ENCODE results near the gene CMPK1. TPM values are rescaled to one million over a fixed set of nuclear protein-coding genes. Genes with fewer than 3 reads are reported as not detected.

The CMPK1 gene
- total RNA-seq, 2 donors from 2014 or later: 62.0 to 70.3 TPM

DNA sequence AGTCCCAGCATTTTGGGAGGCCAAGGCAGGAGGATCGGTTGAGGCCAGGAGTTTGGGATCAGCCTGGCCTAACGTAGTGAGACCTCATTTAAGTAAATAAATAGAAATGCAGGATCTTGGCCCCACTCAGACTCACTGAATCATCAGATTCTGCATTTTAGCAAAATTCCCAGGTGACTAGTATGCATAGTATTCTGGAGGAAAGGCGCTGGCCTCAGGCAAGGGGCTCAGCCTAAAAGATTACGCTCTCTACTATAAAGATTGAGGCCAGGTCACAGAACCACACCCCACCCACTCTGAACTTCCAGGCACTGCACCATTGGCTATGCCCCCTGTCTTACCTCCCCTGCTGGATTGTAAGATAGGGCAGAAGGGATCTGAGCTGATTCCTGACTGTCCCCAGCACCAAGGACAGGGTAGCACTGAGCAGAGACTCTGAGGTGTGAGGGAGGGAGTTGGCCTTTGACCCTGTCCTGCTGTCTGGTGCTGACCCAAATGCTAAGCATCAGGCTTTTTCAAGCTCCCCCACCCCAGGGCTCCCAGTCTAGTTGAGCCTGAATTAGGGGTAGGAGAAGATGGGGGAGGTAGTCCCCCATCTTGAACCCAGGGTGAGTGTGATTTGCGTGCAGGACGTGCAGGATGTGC, 85.2 kb downstream of the CMPK1 start:
- WGBS, 2 donors: 87 to 91% methylated on average over 6 of the region's 6 CpGs
- Histone ChIP-seq H3K36me3 (replicated peaks in 1 of 2; ENCODE audit: insufficient read depth in 1 of 2, low read depth in 2 of 2) (no peaks in the 10 kb centered on the region), H3K4me3 (no peak overlapping the region), H3K27ac (no peak overlapping the region), H3K4me1 (no peaks in the 10 kb centered on the region), H3K9me3 (no peaks in the 10 kb centered on the region), H3K27me3 (peaks cover 0 to 18% of the 10 kb centered on the region in 2 donors)
- intact Hi-C loops (cut with DNase I): no loop called here
- TF ChIP-seq, protein P1, sequence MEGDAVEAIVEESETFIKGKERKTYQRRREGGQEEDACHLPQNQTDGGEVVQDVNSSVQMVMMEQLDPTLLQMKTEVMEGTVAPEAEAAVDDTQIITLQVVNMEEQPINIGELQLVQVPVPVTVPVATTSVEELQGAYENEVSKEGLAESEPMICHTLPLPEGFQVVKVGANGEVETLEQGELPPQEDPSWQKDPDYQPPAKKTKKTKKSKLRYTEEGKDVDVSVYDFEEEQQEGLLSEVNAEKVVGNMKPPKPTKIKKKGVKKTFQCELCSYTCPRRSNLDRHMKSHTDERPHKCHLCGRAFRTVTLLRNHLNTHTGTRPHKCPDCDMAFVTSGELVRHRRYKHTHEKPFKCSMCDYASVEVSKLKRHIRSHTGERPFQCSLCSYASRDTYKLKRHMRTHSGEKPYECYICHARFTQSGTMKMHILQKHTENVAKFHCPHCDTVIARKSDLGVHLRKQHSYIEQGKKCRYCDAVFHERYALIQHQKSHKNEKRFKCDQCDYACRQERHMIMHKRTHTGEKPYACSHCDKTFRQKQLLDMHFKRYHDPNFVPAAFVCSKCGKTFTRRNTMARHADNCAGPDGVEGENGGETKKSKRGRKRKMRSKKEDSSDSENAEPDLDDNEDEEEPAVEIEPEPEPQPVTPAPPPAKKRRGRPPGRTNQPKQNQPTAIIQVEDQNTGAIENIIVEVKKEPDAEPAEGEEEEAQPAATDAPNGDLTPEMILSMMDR (IDR thresholded peaks at IDR 0.05): no peak
- TF ChIP-seq POLR2A (IDR thresholded peaks at IDR 0.05): no peak
- DNase-seq (no peak), ATAC-seq (no peak)

DNA sequence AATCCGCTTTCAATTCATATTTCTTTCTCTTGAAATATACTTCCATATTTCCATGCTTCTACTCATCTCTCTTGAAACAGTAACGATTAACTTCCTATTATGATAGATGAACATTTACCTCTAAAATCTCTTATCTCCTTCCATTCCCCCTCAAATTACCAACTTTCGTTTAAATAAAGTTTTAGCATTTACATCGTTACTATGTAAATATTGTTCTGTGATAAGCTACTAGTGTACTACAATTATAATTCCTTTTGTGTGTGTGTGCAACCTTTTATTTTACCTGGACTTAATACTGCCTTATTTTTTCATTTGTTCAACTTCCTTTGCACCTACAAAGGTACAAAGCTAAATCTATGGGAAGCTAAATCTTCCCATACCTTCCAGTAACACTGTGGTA, 87.0 kb downstream of the CMPK1 start:
- no peak overlapping the region for H3K4me3 ChIP-seq
- H3K36me3 ChIP-seq (replicated peaks in 1 of 2; ENCODE audit: insufficient read depth in 1 of 2, low read depth in 2 of 2): no peaks in the 10 kb centered on the region
- intact Hi-C loops (cut with DNase I): loop anchor here (10.0 kb wide), 1 partner anchor 236 kb away; no protein-coding TSS in a partner anchor
- no peaks in the 10 kb centered on the region for H3K4me1 ChIP-seq
- DNase-seq (no peak), ATAC-seq (no peak)
- 52 to 55% methylated on average over 4 of the region's 4 CpGs for WGBS, 2 donors
- H3K27me3 ChIP-seq: peaks cover 0 to 18% of the 10 kb centered on the region in 2 donors
- no peak for TF ChIP-seq POLR2A (IDR thresholded peaks at IDR 0.05)
- TF ChIP-seq, protein P1 (IDR thresholded peaks at IDR 0.05): no peak
- no peaks in the 10 kb centered on the region for H3K9me3 ChIP-seq
- H3K27ac ChIP-seq: no peak overlapping the region

DNA sequence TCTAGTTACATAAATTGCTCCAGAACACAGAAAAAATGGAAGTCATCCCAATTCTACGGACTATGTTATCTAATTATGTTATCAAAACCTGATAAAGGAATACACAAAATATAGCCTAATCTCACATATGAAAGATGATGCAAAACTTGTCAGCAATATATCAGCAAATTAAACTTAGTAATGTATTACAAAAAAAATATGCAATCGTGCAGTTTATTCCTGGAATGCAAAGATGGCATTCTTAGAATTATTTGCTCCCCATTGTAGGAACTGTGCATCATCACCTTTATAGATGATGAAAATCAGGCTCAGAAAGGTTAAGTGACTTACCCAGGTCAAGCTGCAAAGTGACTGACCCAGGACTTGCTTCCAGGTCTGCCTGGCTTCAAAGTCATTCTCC, 90.3 kb downstream of the CMPK1 start:
- WGBS, 2 donors: 15% methylated on average over 2 of the region's 2 CpGs
- no peak for DNase-seq
- intact Hi-C loops (cut with DNase I): loop anchor here (10.0 kb wide), 1 partner anchor 239 kb away; no protein-coding TSS in a partner anchor
- H3K4me1 ChIP-seq: no peaks in the 10 kb centered on the region
- H3K9me3 ChIP-seq: no peaks in the 10 kb centered on the region
- ATAC-seq: no peak
- TF ChIP-seq POLR2A (IDR thresholded peaks at IDR 0.05): no peak
- TF ChIP-seq, protein P1 (IDR thresholded peaks at IDR 0.05): no peak
- no peak overlapping the region for H3K4me3 ChIP-seq
- H3K27me3 ChIP-seq: no peaks in the 10 kb centered on the region
- H3K27ac ChIP-seq: no peak overlapping the region
- no peaks in the 10 kb centered on the region for H3K36me3 ChIP-seq (replicated peaks in 1 of 2; ENCODE audit: insufficient read depth in 1 of 2, low read depth in 2 of 2)

DNA sequence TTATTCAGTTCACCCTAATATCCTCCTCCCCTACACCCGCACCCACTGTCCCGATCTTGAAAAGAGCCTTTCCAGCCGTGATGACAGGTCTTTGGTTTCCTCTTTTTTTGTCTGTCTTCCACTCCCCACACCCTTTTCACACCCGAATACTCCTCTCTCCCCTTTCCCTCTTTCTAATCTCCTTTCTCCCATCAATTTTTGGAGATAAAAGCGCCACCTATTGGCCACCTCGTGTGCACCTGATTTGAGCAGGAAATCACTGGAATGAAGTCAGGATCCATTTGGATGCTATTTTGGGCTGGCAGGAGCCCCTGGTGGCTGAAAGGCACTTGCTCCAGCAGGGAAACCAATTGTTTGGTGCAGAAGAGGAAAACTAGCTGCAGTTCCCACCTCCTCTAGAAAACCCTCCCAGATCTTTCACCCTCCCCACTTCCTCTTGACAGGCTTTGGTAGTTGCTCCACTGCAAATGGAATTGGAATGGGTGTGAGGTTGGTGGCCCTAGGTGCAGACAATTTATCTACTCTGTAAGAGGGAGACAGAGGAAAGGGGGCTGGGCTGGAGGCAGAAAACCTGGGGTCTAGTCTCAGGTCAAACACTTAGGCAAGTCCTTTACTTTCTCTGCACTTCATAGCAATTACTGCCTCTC, 90.9 kb downstream of the CMPK1 start:
- 7% methylated on average over 6 of the region's 6 CpGs for WGBS, 2 donors
- no peaks in the 10 kb centered on the region for H3K9me3 ChIP-seq
- no peaks in the 10 kb centered on the region for H3K27me3 ChIP-seq
- H3K36me3 ChIP-seq (replicated peaks in 1 of 2; ENCODE audit: insufficient read depth in 1 of 2, low read depth in 2 of 2): no peaks in the 10 kb centered on the region
- DNase-seq (peak in 3 of 4 donors; percentile 29 to 33 (median 31)), ATAC-seq (peak; percentile 52)
- H3K4me1 ChIP-seq: no peaks in the 10 kb centered on the region
- intact Hi-C loops (cut with DNase I): loop anchor here (10.0 kb wide), 1 partner anchor 240 kb away; no protein-coding TSS in a partner anchor
- TF ChIP-seq, protein P1 (IDR thresholded peaks at IDR 0.05): peak in 6 of 7 experiments; percentile 57 to 76 (median 65)
- TF ChIP-seq POLR2A (IDR thresholded peaks at IDR 0.05): no peak
- no peak overlapping the region for H3K27ac ChIP-seq
- H3K4me3 ChIP-seq: no peak overlapping the region

Other genes with a start within 250 kb of the CMPK1 start
- not detected for gene CYP4A22, start 196.3 kb upstream of the CMPK1 start, total RNA-seq
- 10 to 100 TPM; 54.2 to 56.4 TPM for gene PDZK1IP1, start 143.8 kb upstream of the CMPK1 start, total RNA-seq
- 1 to 10 TPM; 2.3 to 2.6 TPM for gene TAL1, start 101.6 kb upstream of the CMPK1 start, total RNA-seq
- under 1 TPM in 1 of 2 donors, not detected in 1; 0.52 TPM for gene STIL, start 19.6 kb upstream of the CMPK1 start, total RNA-seq
- not detected for gene FOXE3, start 82.5 kb downstream of the CMPK1 start, total RNA-seq
- gene FOXD2, start 104.3 kb downstream of the CMPK1 start, total RNA-seq: under 1 TPM in 1 of 2 donors, not detected in 1; 0.26 TPM